Measurements from ENCODE around the gene ACBD7.

Gene ACBD7

DNA sequence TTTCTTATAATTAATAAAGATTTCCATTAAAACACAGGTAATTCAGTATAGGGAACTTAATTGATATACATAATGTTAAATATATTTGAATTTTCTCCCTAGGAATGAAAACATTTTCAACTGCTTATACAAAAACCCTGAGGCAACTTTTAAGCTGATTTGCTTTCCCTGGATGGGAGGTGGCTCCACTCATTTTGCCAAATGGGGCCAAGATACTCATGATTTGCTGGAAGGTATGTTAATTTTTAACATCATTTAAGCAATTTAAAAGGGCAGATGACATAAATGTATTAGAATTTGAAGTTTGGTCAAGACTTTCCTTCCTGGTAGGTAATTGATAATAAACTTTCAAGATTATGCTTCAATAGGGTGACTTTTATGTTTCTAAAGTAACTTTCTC is 39.0 kb downstream of the ACBD7 start:
- Histone ChIP-seq H3K9me3 (ENCODE audit: low read length) (no peaks in the 10 kb centered on the region), H3K4me3 (ENCODE audit: low read depth in 1 of 2, low read length in 2 of 2) (no peak overlapping the region), H3K4me1 (ENCODE audit: insufficient read depth, low read length) (no peaks in the 10 kb centered on the region), H3K27me3 (ENCODE audit: control insufficient read depth in 1 of 2, insufficient read depth in 2 of 2, low read length in 2 of 2) (no peaks in the 10 kb centered on the region), H3K36me3 (ENCODE audit: insufficient read depth, low read length) (no peaks in the 10 kb centered on the region), H3K27ac (ENCODE audit: low read depth, low read length) (no peak overlapping the region), H3K9ac (ENCODE audit: low read length) (no peak overlapping the region)

- Histone ChIP-seq H3K27ac (ENCODE audit: low read depth, low read length) (no peak overlapping the region), H3K4me1 (ENCODE audit: insufficient read depth, low read length) (no peaks in the 10 kb centered on the region), H3K9me3 (ENCODE audit: low read length) (no peaks in the 10 kb centered on the region), H3K4me3 (ENCODE audit: low read depth in 1 of 2, low read length in 2 of 2) (no peak overlapping the region), H3K36me3 (ENCODE audit: insufficient read depth, low read length) (no peaks in the 10 kb centered on the region), H3K9ac (ENCODE audit: low read length) (no peak overlapping the region), H3K27me3 (ENCODE audit: control insufficient read depth in 1 of 2, insufficient read depth in 2 of 2, low read length in 2 of 2) (no peaks in the 10 kb centered on the region)
Observed at GRCh38 chr10:15046626-15047025, 42.0 kb downstream of the ACBD7 start.

DNA sequence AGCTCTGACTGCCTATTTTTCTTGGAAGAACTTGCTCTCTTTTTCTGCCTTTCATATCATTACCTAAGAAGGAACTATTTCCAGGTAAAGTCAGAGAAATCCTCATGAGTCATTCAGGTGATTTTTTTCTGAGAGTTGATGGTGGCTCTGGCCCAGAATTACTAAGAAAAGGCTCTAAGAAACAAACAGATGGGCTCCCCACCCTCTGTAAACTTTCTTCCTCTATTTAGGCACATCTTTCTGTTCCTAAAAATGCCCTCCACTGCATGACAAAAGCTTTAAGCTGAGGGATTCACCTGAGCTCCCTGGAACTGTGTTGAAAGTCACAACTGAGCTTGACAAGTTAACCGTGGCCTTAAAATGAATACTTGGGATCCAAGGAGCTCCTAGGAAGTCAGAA is 43.2 kb downstream of the ACBD7 start:
- Histone ChIP-seq H3K36me3 (ENCODE audit: insufficient read depth, low read length) (no peaks in the 10 kb centered on the region), H3K27me3 (ENCODE audit: control insufficient read depth in 1 of 2, insufficient read depth in 2 of 2, low read length in 2 of 2) (no peaks in the 10 kb centered on the region), H3K9ac (ENCODE audit: low read length) (no peak overlapping the region), H3K4me1 (ENCODE audit: insufficient read depth, low read length) (no peaks in the 10 kb centered on the region), H3K27ac (ENCODE audit: low read depth, low read length) (no peak overlapping the region), H3K4me3 (ENCODE audit: low read depth in 1 of 2, low read length in 2 of 2) (no peak overlapping the region), H3K9me3 (ENCODE audit: low read length) (no peaks in the 10 kb centered on the region)

- Histone ChIP-seq H3K27me3 (ENCODE audit: control insufficient read depth in 1 of 2, insufficient read depth in 2 of 2, low read length in 2 of 2) (no peaks in the 10 kb centered on the region), H3K4me1 (ENCODE audit: insufficient read depth, low read length) (no peaks in the 10 kb centered on the region), H3K27ac (ENCODE audit: low read depth, low read length) (no peak within 1 kb of the TSS), H3K4me3 (ENCODE audit: low read depth in 1 of 2, low read length in 2 of 2) (no peak within 1 kb of the TSS), H3K9ac (ENCODE audit: low read length) (no peak within 1 kb of the TSS), H3K9me3 (ENCODE audit: low read length) (no peaks in the 10 kb centered on the region), H3K36me3 (ENCODE audit: insufficient read depth, low read length) (no peaks in the 10 kb centered on the region)
Observed at GRCh38 chr10:15043674-15044073, 44.9 kb downstream of the ACBD7 start, which contains the start of gene OLAH. Gene OLAH, plus strand, starts transcription at chr10:15043943. Its CDS starts 3,346 bp downstream, at chr10:15047289.

DNA sequence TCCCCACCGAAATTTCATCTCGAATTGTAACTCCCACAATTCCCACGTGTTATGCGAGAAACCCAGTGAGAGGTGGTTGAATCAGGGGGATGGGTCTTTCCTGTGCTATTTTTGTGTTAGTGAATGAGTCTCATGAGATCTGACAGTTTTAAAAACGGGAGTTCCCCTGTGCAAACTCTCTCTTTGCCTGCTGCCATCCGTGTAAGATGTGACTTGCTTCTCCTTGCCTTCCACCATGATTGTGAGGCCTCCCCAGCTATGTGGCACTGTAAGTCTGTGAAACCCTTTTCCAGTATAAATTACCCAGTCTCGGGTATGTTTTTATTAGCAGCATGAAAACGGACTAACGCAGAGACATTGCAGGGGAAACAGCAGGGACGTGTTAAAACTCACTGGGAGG is 50.2 kb downstream of the ACBD7 start:
- H3K27ac ChIP-seq (ENCODE audit: low read depth, low read length): no peak overlapping the region
- H3K4me1 ChIP-seq (ENCODE audit: insufficient read depth, low read length): no peaks in the 10 kb centered on the region
- H3K4me3 ChIP-seq (ENCODE audit: low read depth in 1 of 2, low read length in 2 of 2): no peak overlapping the region
- no peaks in the 10 kb centered on the region for H3K9me3 ChIP-seq (ENCODE audit: low read length)
- H3K9ac ChIP-seq (ENCODE audit: low read length): no peak overlapping the region
- H3K27me3 ChIP-seq (ENCODE audit: control insufficient read depth in 1 of 2, insufficient read depth in 2 of 2, low read length in 2 of 2): no peaks in the 10 kb centered on the region
- no peaks in the 10 kb centered on the region for H3K36me3 ChIP-seq (ENCODE audit: insufficient read depth, low read length)

- Histone ChIP-seq H3K9ac (ENCODE audit: low read length) (no peak overlapping the region), H3K4me3 (ENCODE audit: low read depth in 1 of 2, low read length in 2 of 2) (no peak overlapping the region), H3K4me1 (ENCODE audit: insufficient read depth, low read length) (no peaks in the 10 kb centered on the region), H3K9me3 (ENCODE audit: low read length) (no peaks in the 10 kb centered on the region), H3K36me3 (ENCODE audit: insufficient read depth, low read length) (no peaks in the 10 kb centered on the region), H3K27me3 (ENCODE audit: control insufficient read depth in 1 of 2, insufficient read depth in 2 of 2, low read length in 2 of 2) (no peaks in the 10 kb centered on the region), H3K27ac (ENCODE audit: low read depth, low read length) (no peak overlapping the region)
Observed at GRCh38 chr10:15037691-15038090, 50.9 kb downstream of the ACBD7 start.

GRCh38 chr10:15035385-15036301 is 52.9 kb downstream of the ACBD7 start:
- no peak overlapping the region for H3K9ac ChIP-seq (ENCODE audit: low read length)
- H3K9me3 ChIP-seq (ENCODE audit: low read length): no peaks in the 10 kb centered on the region
- H3K36me3 ChIP-seq (ENCODE audit: insufficient read depth, low read length): no peaks in the 10 kb centered on the region
- H3K4me1 ChIP-seq (ENCODE audit: insufficient read depth, low read length): no peaks in the 10 kb centered on the region
- no peak overlapping the region for H3K4me3 ChIP-seq (ENCODE audit: low read depth in 1 of 2, low read length in 2 of 2)
- no peak overlapping the region for H3K27ac ChIP-seq (ENCODE audit: low read depth, low read length)
- no peaks in the 10 kb centered on the region for H3K27me3 ChIP-seq (ENCODE audit: control insufficient read depth in 1 of 2, insufficient read depth in 2 of 2, low read length in 2 of 2)

DNA sequence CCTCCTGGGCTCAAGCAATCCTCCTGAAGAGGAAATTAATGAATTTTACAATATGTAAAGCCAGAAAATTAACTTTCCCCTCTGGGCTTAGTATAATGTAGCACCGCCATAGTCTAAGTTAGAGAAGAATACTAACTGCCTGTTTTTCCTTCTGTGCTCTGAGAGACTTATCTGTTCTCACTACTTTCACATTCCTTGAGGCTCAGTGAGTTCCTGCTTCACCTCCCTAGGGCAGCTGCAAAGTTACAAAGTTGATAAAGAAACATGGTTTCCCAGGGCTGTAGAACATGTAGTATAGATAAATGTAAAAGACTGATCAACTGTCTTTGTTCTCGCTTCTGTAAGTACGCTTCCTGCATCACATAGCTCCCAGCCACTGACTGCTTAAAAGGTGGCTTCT is 60.8 kb downstream of the ACBD7 start:
- H3K9me3 ChIP-seq (ENCODE audit: low read length): no peaks in the 10 kb centered on the region
- H3K36me3 ChIP-seq (ENCODE audit: insufficient read depth, low read length): no peaks in the 10 kb centered on the region
- no peak overlapping the region for H3K9ac ChIP-seq (ENCODE audit: low read length)
- H3K27me3 ChIP-seq (ENCODE audit: control insufficient read depth in 1 of 2, insufficient read depth in 2 of 2, low read length in 2 of 2): no peaks in the 10 kb centered on the region
- H3K4me3 ChIP-seq (ENCODE audit: low read depth in 1 of 2, low read length in 2 of 2): no peak overlapping the region
- H3K4me1 ChIP-seq (ENCODE audit: insufficient read depth, low read length): no peaks in the 10 kb centered on the region
- H3K27ac ChIP-seq (ENCODE audit: low read depth, low read length): no peak overlapping the region

Data from muscle layer of colon (tissue), 2 donors.